H1 (cell line): ENCODE measurements around the gene TRIM75. TPM values are rescaled to one million over a fixed set of nuclear protein-coding genes. Genes with fewer than 3 reads are reported as not detected.

ENCODE experiments used
- CTCF ChIA-PET: fragments of 300-600 bp; sonication (Branson Sonifier 250); formaldehyde crosslinking; loops from one replicate; lab custom pipeline; 2021; ENCODE audit not compliant: partially characterized antibody; lab: Charles Lee
- POLR2A ChIA-PET: fragments of 300-600 bp; sonication (Branson Sonifier 250); formaldehyde crosslinking; loops from one replicate; lab custom pipeline; 2021; ENCODE audit warnings: inconsistent platforms; ENCODE audit not compliant: partially characterized antibody; lab: Charles Lee
- DNase-seq, 2 experiments: peaks; one replicate each; pipeline versions ENCODE4 v3.0.0 to v3.0.0-alpha.2; 2010 to 2022; ENCODE audit warnings: low spot score in 2 of 2, low read depth in 1 of 2, mixed read lengths in 1 of 2
- FAIRE-seq: peaks from 2 replicates; lab custom pipeline; 2011; peaks lifted over from hg19 to GRCh38; lab: Jason Lieb, UNC
- H2AFZ ChIP-seq: 2 replicates; pipeline ENCODE4 v1.8.1; 2012; ENCODE audit warnings: low read length, inconsistent platforms
- H2AK5ac ChIP-seq: 2 replicates; pipeline ENCODE4 v1.6.1; 2013; ENCODE audit warnings: low read depth, low read length
- H2BK120ac ChIP-seq: replicated peaks from 2 replicates; pipeline ENCODE3; 2013; ENCODE audit warnings: low read depth, low read length, inconsistent platforms
- H2BK12ac ChIP-seq: 2 replicates; pipeline ENCODE4 v1.6.1; 2013; ENCODE audit warnings: low read depth, low read length
- H2BK15ac ChIP-seq: 2 replicates; pipeline ENCODE4 v1.6.1; 2013; ENCODE audit warnings: low read length
- H2BK20ac ChIP-seq: 2 replicates; pipeline ENCODE4 v1.6.1; 2013; ENCODE audit warnings: low read length
- H2BK5ac ChIP-seq: 2 replicates; pipeline ENCODE4 v1.6.1; 2013; ENCODE audit warnings: low read depth, low read length
- H3K14ac ChIP-seq: 2 replicates; pipeline ENCODE4 v1.6.1; 2013; ENCODE audit warnings: inconsistent platforms; ENCODE audit not compliant: insufficient read length
- H3K18ac ChIP-seq: 2 replicates; pipeline ENCODE4 v1.6.1; 2013; ENCODE audit warnings: low read length; ENCODE audit errors: extremely low read depth
- H3K23ac ChIP-seq: 2 replicates; pipeline ENCODE4 v1.6.1; 2013; ENCODE audit warnings: inconsistent platforms; ENCODE audit not compliant: insufficient read length
- H3K23me2 ChIP-seq: 2 replicates; pipeline ENCODE4 v1.6.1; 2013; ENCODE audit warnings: low read depth, low read length
- H3K27ac ChIP-seq: 2 replicates; pipeline ENCODE4 v1.6.1; 2011; ENCODE audit warnings: low read depth, low read length, inconsistent platforms
- H3K27me3 ChIP-seq, 4 experiments: replicated peaks in 1 of 4; 1 replicate in 1 of 4; 2 replicates in 3 of 4; pipeline versions ENCODE4 v1.6.1 to v1.8.1; 2011 to 2013; ENCODE audit warnings: low read length in 3 of 4, mild to moderate bottlenecking in 3 of 4, inconsistent platforms in 2 of 4, mixed read lengths in 2 of 4, moderate library complexity in 1 of 4; ENCODE audit not compliant: control insufficient read depth in 3 of 4, insufficient read depth in 3 of 4; ENCODE audit errors: extremely low read depth in 1 of 4
- H3K36me3 ChIP-seq, 4 experiments: 2 replicates each; pipeline versions ENCODE4 v1.6.1 to v1.8.1; 2011 to 2013; ENCODE audit warnings: mild to moderate bottlenecking in 4 of 4, low read length in 3 of 4, moderate library complexity in 2 of 4, control low read depth in 1 of 4, inconsistent platforms in 1 of 4; ENCODE audit not compliant: insufficient read depth in 4 of 4, control insufficient read depth in 2 of 4
- H3K4ac ChIP-seq: replicated peaks from 2 replicates; pipeline ENCODE3; 2013; ENCODE audit warnings: low read length, low read depth, mixed read lengths, inconsistent platforms; ENCODE audit not compliant: insufficient read length
- H3K4me1 ChIP-seq, 4 experiments: replicated peaks in 1 of 4; 1 replicate in 1 of 4; 2 replicates in 3 of 4; pipeline versions ENCODE4 v1.6.1 to v1.8.1; 2011 to 2013; ENCODE audit warnings: low read length in 3 of 4, inconsistent platforms in 2 of 4, mixed read lengths in 1 of 4; ENCODE audit not compliant: insufficient read depth in 4 of 4, control insufficient read depth in 3 of 4
- H3K4me2 ChIP-seq, 2 experiments: 2 replicates each; pipeline versions ENCODE4 v1.6.1 to v1.8.1; 2011 to 2013; ENCODE audit warnings: low read depth in 2 of 2, low read length in 2 of 2, control low read depth in 1 of 2, inconsistent platforms in 1 of 2, mild to moderate bottlenecking in 1 of 2; ENCODE audit not compliant: insufficient read depth in 1 of 2
- H3K4me3 ChIP-seq, 4 experiments: fragments of 200-600, 300-600 bp in 1 of 4; sonication (generic), shearing (Covaris generic), sonication (Bioruptor Twin) in 1 of 4; 2 replicates each; pipeline versions ENCODE4 v1.5.1 to v1.8.1; 2011 to 2016; ENCODE audit warnings: low read length in 4 of 4, low read depth in 3 of 4, control low read depth in 2 of 4, inconsistent platforms in 2 of 4, mild to moderate bottlenecking in 2 of 4, mixed read lengths in 1 of 4, moderate library complexity in 1 of 4; ENCODE audit not compliant: insufficient read depth in 2 of 4; ENCODE audit errors: extremely low read depth in 1 of 4
- H3K56ac ChIP-seq: replicated peaks from 2 replicates; pipeline ENCODE3; 2013; ENCODE audit warnings: low read depth, mild to moderate bottlenecking, mixed read lengths, low read length, inconsistent platforms; ENCODE audit not compliant: insufficient read length
- H3K79me1 ChIP-seq: 2 replicates; pipeline ENCODE4 v1.6.1; 2013; ENCODE audit warnings: low read depth, low read length, control low read depth
- H3K79me2 ChIP-seq, 2 experiments: 2 replicates each; pipeline versions ENCODE4 v1.6.1 to v1.8.1; 2012 to 2013; ENCODE audit warnings: low read length in 2 of 2, mild to moderate bottlenecking in 2 of 2, inconsistent platforms in 1 of 2; ENCODE audit not compliant: insufficient read depth in 2 of 2, control insufficient read depth in 1 of 2
- H3K9ac ChIP-seq, 4 experiments: replicated peaks in 1 of 4; 1 replicate in 1 of 4; 2 replicates in 3 of 4; pipeline versions ENCODE4 v1.6.1 to v1.8.1; 2011 to 2013; ENCODE audit warnings: low read depth in 3 of 4, low read length in 3 of 4, control low read depth in 2 of 4, mild to moderate bottlenecking in 2 of 4, moderate library complexity in 2 of 4, inconsistent platforms in 1 of 4; ENCODE audit errors: extremely low read depth in 1 of 4
- H3K9me3 ChIP-seq, 2 experiments: 2 replicates each; pipeline versions ENCODE4 v1.6.1 to v1.8.1; 2012 to 2013; ENCODE audit warnings: mild to moderate bottlenecking in 2 of 2, moderate library complexity in 2 of 2, control low read depth in 1 of 2, inconsistent platforms in 1 of 2, low read depth in 1 of 2, low read length in 1 of 2, mixed read lengths in 1 of 2; ENCODE audit not compliant: insufficient read depth in 2 of 2
- H4K20me1 ChIP-seq, 2 experiments: replicated peaks in 1 of 2; 2 replicates each; pipeline versions ENCODE3 to v1.8.1; 2011 to 2013; ENCODE audit warnings: inconsistent platforms in 2 of 2, low read length in 2 of 2, mild to moderate bottlenecking in 1 of 2; ENCODE audit not compliant: insufficient read depth in 2 of 2, control insufficient read depth in 1 of 2
- H4K5ac ChIP-seq: 2 replicates; pipeline ENCODE4 v1.6.1; 2013; ENCODE audit warnings: low read length, low read depth, mixed read lengths, inconsistent platforms; ENCODE audit not compliant: insufficient read length
- H4K8ac ChIP-seq: 2 replicates; pipeline ENCODE4 v1.8.0; 2013; ENCODE audit warnings: mild to moderate bottlenecking, moderate library complexity, low read length, inconsistent platforms; ENCODE audit not compliant: insufficient read depth; ENCODE audit errors: extremely low read depth
- H4K91ac ChIP-seq: replicated peaks from 2 replicates; pipeline ENCODE3; 2013; ENCODE audit warnings: low read length, mixed read lengths, inconsistent platforms; ENCODE audit not compliant: insufficient read length
- FOSL1 ChIP-seq: IDR thresholded peaks from 2 replicates; pipeline ENCODE4 v1.6.1; 2011; ENCODE audit warnings: mild to moderate bottlenecking, low read depth, low read length, moderate library complexity; ENCODE audit not compliant: insufficient read depth
- MAFK ChIP-seq: IDR thresholded peaks from 2 replicates; pipeline ENCODE4 v1.6.1; 2012; ENCODE audit warnings: low read depth, mild to moderate bottlenecking, improper control_type of control experiment, low read length
- WGBS, 2 experiments: shearing (Covaris generic) in 1 of 2; methylation state at CpG; one replicate each; pipeline versions ENCODE4 v1.1.6 to v1.1.7; 2013 to 2015; ENCODE audit warnings: low lambda C conversion rate in 2 of 2, mixed read lengths in 2 of 2, inconsistent platforms in 1 of 2, low coverage in 1 of 2, missing lambda C conversion rate in 1 of 2; ENCODE audit not compliant: insufficient replicate concordance in 2 of 2, insufficient coverage in 1 of 2, insufficient read length in 1 of 2; ENCODE audit errors: extremely low coverage in 1 of 2, missing lambda C conversion rate in 1 of 2; 5-methylcytosine and 5-hydroxymethylcytosine counted together
- polyA plus RNA-seq, 7 experiments: library from polyadenylated mRNA; depleted of rRNA in 3 of 7; stranded (reverse) in 5 of 7; unstranded in 2 of 7; fragments of >200 nt in 5 of 7; fragments of 200-250 nt in 2 of 7; gene quantifications; 1 replicate in 5 of 7; 2 replicates in 1 of 7; 4 replicates in 1 of 7; pipeline versions ENCODE4 v1.2.1 to v1.2.3, GENCODE V29; 2011 to 2013; ENCODE audit warnings: missing spikeins in 2 of 7, mixed read lengths in 2 of 7
- total RNA-seq: library from RNA; stranded (reverse); fragmentation: NEBNext Ultra II Directional; extraction: Animal tissue kit (Norgen Biotek cat#: 25700); gene quantifications from 2 replicates; pipeline ENCODE4 v1.2.1, GENCODE V29; 2021

TRIM75 gene
- total and polyA plus RNA-seq, 2 of the 8 experiments (the other 6 are each of a cell fraction or from before 2014, with no cell fraction given), result not detected

DNA sequence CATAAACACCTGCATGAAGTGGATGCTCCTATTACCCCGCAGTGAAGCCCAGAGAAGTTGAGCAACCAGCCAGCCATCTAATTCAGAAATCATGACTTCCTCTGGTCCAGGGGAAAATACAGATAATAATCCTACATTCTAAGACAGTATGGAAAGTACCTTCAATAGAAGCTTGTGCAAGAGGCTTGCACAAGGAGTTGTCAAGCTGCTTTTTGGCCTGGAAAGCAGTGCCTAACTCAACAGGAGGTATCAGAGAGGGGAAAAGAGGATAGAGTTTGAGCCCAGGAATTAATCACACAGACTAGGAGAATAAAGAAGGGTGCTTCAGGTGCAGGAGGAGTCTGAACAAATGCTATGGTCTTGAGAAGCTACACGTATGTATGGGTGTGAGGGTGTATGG, 32.3 kb downstream of the TRIM75 start:
- H3K23me2 ChIP-seq, result no peaks in the 10 kb centered on the region
- H2BK20ac ChIP-seq, result no peak overlapping the region
- H2BK12ac ChIP-seq, result no peak overlapping the region
- H3K4me2 ChIP-seq, result no peak overlapping the region
- no peak overlapping the region for H3K23ac ChIP-seq
- H3K4me1 ChIP-seq, result no peaks in the 10 kb centered on the region
- FAIRE-seq (no peak), DNase-seq (no peak)
- no peak overlapping the region for H4K5ac ChIP-seq
- no peak overlapping the region for H3K4ac ChIP-seq
- no peak overlapping the region for H2BK120ac ChIP-seq
- no peaks in the 10 kb centered on the region for H3K79me2 ChIP-seq
- no peak overlapping the region for H4K91ac ChIP-seq
- H3K4me3 ChIP-seq, result no peak overlapping the region
- H3K36me3 ChIP-seq, result peaks cover 0 to 22% (median 2%) of the 10 kb centered on the region in 4 experiments; a peak in 4 of 8 replicates
- no peaks in the 10 kb centered on the region for H3K9me3 ChIP-seq
- H3K56ac ChIP-seq, result no peak overlapping the region
- H3K79me1 ChIP-seq, result no peaks in the 10 kb centered on the region; the same call in 1 of the 2 replicates
- H4K8ac ChIP-seq, result no peak overlapping the region
- ChIA-PET CTCF (interaction anchor here (1.0 to 2.7 kb wide), 3 partner anchors 9 to 152 kb away, joined by 3 to 14 read pairs (median 5); no protein-coding TSS in a partner anchor), POLR2A (no interaction called here)
- no peaks in the 10 kb centered on the region for H4K20me1 ChIP-seq
- H3K18ac ChIP-seq, result no peak overlapping the region
- H3K27me3 ChIP-seq, result no peaks in the 10 kb centered on the region
- WGBS, 2 experiments, result 86% methylated on average over 2 of the region's 2 CpGs; no CpG with 5 or more reads in 1 of the 2 experiments
- no peak overlapping the region for H3K14ac ChIP-seq
- TF ChIP-seq MAFK (no peak), FOSL1 (no peak)
- no peak overlapping the region for H3K27ac ChIP-seq
- no peak overlapping the region for H2BK5ac ChIP-seq
- no peak overlapping the region for H2AFZ ChIP-seq
- H3K9ac ChIP-seq, result no peak overlapping the region
- H2BK15ac ChIP-seq, result no peak overlapping the region
- H2AK5ac ChIP-seq, result no peak overlapping the region
